K562 (cell line): ENCODE measurements around the gene BSN. TPM values are rescaled to one million over a fixed set of nuclear protein-coding genes. Genes with fewer than 3 reads are reported as not detected.

Experiments
- ATAC-seq: fragments of 200-7000 bp; cut with Tn5 transposase; 3 replicates; pipeline ENCODE4 v1.9.1; 2020; ENCODE audit warnings: moderate library complexity
- BruUV-seq: library from RNA; stranded (reverse); fragments of 400-500 nt; replicated peaks from 2 replicates; lab custom pipeline; 2021; lab: Mats Ljungman, UMichigan
- CTCF ChIA-PET: fragments of 300-600 bp; formaldehyde crosslinking; extraction: SDS; loops from one replicate; lab custom pipeline; 2021; ENCODE audit warnings: low intra/inter-chr PET ratio; lab: Yijun Ruan, JAX
- POLR2A ChIA-PET: fragments of 300-600, 350-650 bp; sonication (Branson Sonifier 250); formaldehyde crosslinking; extraction: SDS; loops from one replicate; lab custom pipeline; 2021; ENCODE audit warnings: antibody characterized with exemption, inconsistent platforms; lab: Yijun Ruan, JAX
- DNase-seq, 4 experiments: peaks; one replicate each; pipeline versions ENCODE4 v3.0.0 to v3.0.0-alpha.2; 2011 to 2018; ENCODE audit warnings: low spot score in 3 of 4, mixed read lengths in 3 of 4; ENCODE audit errors: extremely low read depth in 1 of 4
- FAIRE-seq: peaks from 2 replicates; lab custom pipeline; 2011; peaks lifted over from hg19 to GRCh38; lab: Jason Lieb, UNC
- H2AFZ ChIP-seq: 2 replicates; pipeline ENCODE4 v1.6.0; 2011; ENCODE audit warnings: low read depth, low read length, control low read depth, inconsistent platforms
- H3K27ac ChIP-seq: fragments of 200-600 bp; 3 replicates; pipeline ENCODE4 v1.8.0; 2011; ENCODE audit warnings: low read depth, mild to moderate bottlenecking, control low read depth, inconsistent platforms, low read length, moderate library complexity, mixed read lengths; ENCODE audit errors: extremely low read depth
- H3K27me3 ChIP-seq, 2 experiments: fragments of 300-600 bp in 1 of 2; 2 replicates in 1 of 2; 3 replicates in 1 of 2; pipeline versions ENCODE4 v1.6.0 to v1.8.0; 2011; ENCODE audit warnings: inconsistent platforms in 2 of 2, low read length in 2 of 2, mild to moderate bottlenecking in 1 of 2, mixed read lengths in 1 of 2, moderate library complexity in 1 of 2; ENCODE audit not compliant: control insufficient read depth in 2 of 2, insufficient read depth in 2 of 2
- H3K36me3 ChIP-seq: fragments of 300-600 bp; 3 replicates; pipeline ENCODE4 v1.8.0; 2011; ENCODE audit warnings: mild to moderate bottlenecking, low read length, inconsistent platforms; ENCODE audit not compliant: control insufficient read depth, insufficient read depth
- H3K4me1 ChIP-seq, 2 experiments: fragments of 200-600 bp in 1 of 2; replicated peaks in 1 of 2; 2 replicates in 1 of 2; 3 replicates in 1 of 2; pipeline versions ENCODE4 v1.5.1 to v1.8.0; 2011; ENCODE audit warnings: inconsistent platforms in 2 of 2, low read length in 2 of 2, mild to moderate bottlenecking in 1 of 2, mixed read lengths in 1 of 2, moderate library complexity in 1 of 2; ENCODE audit not compliant: control insufficient read depth in 2 of 2, insufficient read depth in 2 of 2
- H3K4me2 ChIP-seq: 2 replicates; pipeline ENCODE4 v1.6.1; 2011; ENCODE audit warnings: low read length, control low read depth, inconsistent platforms, mixed read lengths; ENCODE audit not compliant: insufficient read depth
- H3K4me3 ChIP-seq: fragments of 200-600 bp; sonication (generic), shearing (Covaris generic); 2 replicates; pipeline ENCODE4 v1.5.1; 2016; ENCODE audit warnings: control low read depth, inconsistent platforms
- H3K79me2 ChIP-seq: fragments of 200-600 bp; 3 replicates; pipeline ENCODE4 v1.8.0; 2011; ENCODE audit warnings: low read length, inconsistent platforms; ENCODE audit not compliant: control insufficient read depth, insufficient read depth
- H3K9ac ChIP-seq, 2 experiments: 2 replicates each; pipeline versions ENCODE4 v1.6.0 to v1.6.1; 2011; ENCODE audit warnings: low read depth in 2 of 2, low read length in 2 of 2, control low read depth in 1 of 2, inconsistent platforms in 1 of 2, mild to moderate bottlenecking in 1 of 2, mixed read lengths in 1 of 2; ENCODE audit not compliant: insufficient read depth in 1 of 2
- H3K9me1 ChIP-seq: one replicate; pipeline ENCODE4 v1.6.0; 2011; ENCODE audit warnings: inconsistent platforms, mild to moderate bottlenecking, low read length, moderate library complexity; ENCODE audit not compliant: control insufficient read depth, insufficient read depth
- H3K9me3 ChIP-seq: replicated peaks from 2 replicates; pipeline ENCODE4 v1.5.1; 2011; ENCODE audit warnings: low read depth, low read length, inconsistent platforms; ENCODE audit not compliant: control insufficient read depth, insufficient read depth
- H4K20me1 ChIP-seq: replicated peaks from 2 replicates; pipeline ENCODE4 v1.6.1; 2011; ENCODE audit warnings: low read length, inconsistent platforms, mixed read lengths; ENCODE audit not compliant: control insufficient read depth, insufficient read depth
- CBX8 ChIP-seq: fragments of 200-600 bp; sonication (generic); IDR thresholded peaks from 2 replicates; pipeline ENCODE4 v1.6.1; 2012; ENCODE audit warnings: borderline replicate concordance, mixed run types, low read depth, mild to moderate bottlenecking, moderate library complexity, mixed read lengths, low read length, control low read depth, inconsistent platforms; ENCODE audit not compliant: poor library complexity, severe bottlenecking; ENCODE audit errors: extremely low read depth
- ETV6 ChIP-seq, 3 experiments: fragments of 150-350 bp in 1 of 3; sonication (generic) in 1 of 3; formaldehyde crosslinking in 1 of 3; IDR thresholded peaks; 2 replicates each; pipeline versions ENCODE4 v1.6.1 to v1.8.0; 2014 to 2022; ENCODE audit warnings: borderline replicate concordance in 2 of 3, low read depth in 2 of 3, antibody characterized with exemption in 1 of 3, low read length in 1 of 3, mild to moderate bottlenecking in 1 of 3, missing genetic modification reagents in 1 of 3
- EWSR1 ChIP-seq: fragments of 450-650 bp; IDR thresholded peaks from 2 replicates; pipeline ENCODE4 v1.6.1; 2018; ENCODE audit warnings: borderline replicate concordance, mild to moderate bottlenecking, low read depth, moderate library complexity; ENCODE audit not compliant: partially characterized antibody
- MIER1 ChIP-seq: fragments of 450-650 bp; IDR thresholded peaks from 2 replicates; pipeline ENCODE4 v1.6.1; 2016; ENCODE audit warnings: antibody characterized with exemption, mild to moderate bottlenecking, low read depth
- PCBP1 ChIP-seq: fragments of 200-400 bp; formaldehyde crosslinking; IDR thresholded peaks from 2 replicates; pipeline ENCODE4 v1.6.1; 2018; ENCODE audit warnings: mild to moderate bottlenecking, low read depth, low read length; ENCODE audit not compliant: poor library complexity, severe bottlenecking
- PTTG1 ChIP-seq: fragments of 450-650 bp; IDR thresholded peaks from 2 replicates; pipeline ENCODE4 v1.6.1; 2016; ENCODE audit warnings: low read depth, mild to moderate bottlenecking, missing genetic modification characterization, missing compliant biosample characterization
- SMARCB1 ChIP-seq: IDR thresholded peaks from 2 replicates; pipeline ENCODE4 v1.6.1; 2011; ENCODE audit warnings: improper control_type of control experiment, low read depth; ENCODE audit not compliant: insufficient read length
- TCF7L2 ChIP-seq: fragments of 150-350 bp; IDR thresholded peaks from 2 replicates; pipeline ENCODE4 v1.6.1; 2016; ENCODE audit warnings: low read depth, mild to moderate bottlenecking, low read length, moderate library complexity
- ZKSCAN1 ChIP-seq: fragments of 150-350 bp; IDR thresholded peaks from 2 replicates; pipeline ENCODE4 v1.6.1; 2016; ENCODE audit warnings: low read depth, low read length
- ZNF263 ChIP-seq: sonication (generic); formaldehyde crosslinking; IDR thresholded peaks from 2 replicates; pipeline ENCODE4 v1.8.0; 2022; ENCODE audit warnings: mild to moderate bottlenecking, missing genetic modification reagents, borderline replicate concordance
- ZNF354B ChIP-seq: fragments of 250-450 bp; sonication (Bioruptor Pico); IDR thresholded peaks from 2 replicates; pipeline ENCODE4 v1.4.0; 2020
- WGBS: fragments of 100-300 bp; shearing (Covaris generic); methylation state at CpG from one replicate; pipeline ENCODE4 v1.1.6; 2016; ENCODE audit warnings: low coverage, mixed read lengths; ENCODE audit not compliant: insufficient coverage; ENCODE audit errors: missing lambda C conversion rate; 5-methylcytosine and 5-hydroxymethylcytosine counted together
- in situ Hi-C: fragments of 300-500 bp; cut with MboI; formaldehyde crosslinking; loops from 4 replicates; pipeline ENCODE4 v1.15.0; 2018; ENCODE audit warnings: inconsistent platforms, mixed read lengths
- intact Hi-C: fragments of 100-400 bp; cut with micrococcal nuclease; formaldehyde crosslinking; loops from 2 replicates; pipeline ENCODE4 v1.14.2; 2022
- polyA plus RNA-seq, 8 experiments: library from polyadenylated mRNA; depleted of rRNA in 4 of 8; stranded (reverse) in 5 of 8; unstranded in 3 of 8; fragments of >200 nt; fragmentation: Nextera tagmentation in 2 of 8; fragmentation: Illumina TruSeq in 1 of 8; extraction: Ambion mirVana in 2 of 8; extraction: Trizol in 1 of 8; gene quantifications; 2 replicates each; pipeline versions ENCODE4 v1.2.1 to v1.2.3, GENCODE V29; 2011 to 2014; ENCODE audit warnings: inconsistent platforms in 1 of 8, missing spikeins in 1 of 8
- total RNA-seq, 7 experiments: library from RNA; depleted of rRNA in 6 of 7; stranded (reverse); fragments of >200 nt in 6 of 7; fragmentation: Illumina TruSeq in 2 of 7; extraction: Trizol in 2 of 7; gene quantifications; 2 replicates each; pipeline versions ENCODE4 v1.2.1 to v1.2.3, GENCODE V29; 2011 to 2021; ENCODE audit warnings: low replicate concordance in 1 of 7
- TF ChIP-seq, protein P1 (sequence below): fragments of 250-450 bp; sonication (Bioruptor Pico); IDR thresholded peaks from 2 replicates; pipeline ENCODE4 v1.5.0; 2021; ENCODE audit warnings: mild to moderate bottlenecking, moderate library complexity

The BSN gene
- total and polyA plus RNA-seq, 9 of the 15 experiments (the other 6 are each of a cell fraction or from before 2014, with no cell fraction given) = 0.03 to 1.5 (median 0.29) TPM

DNA sequence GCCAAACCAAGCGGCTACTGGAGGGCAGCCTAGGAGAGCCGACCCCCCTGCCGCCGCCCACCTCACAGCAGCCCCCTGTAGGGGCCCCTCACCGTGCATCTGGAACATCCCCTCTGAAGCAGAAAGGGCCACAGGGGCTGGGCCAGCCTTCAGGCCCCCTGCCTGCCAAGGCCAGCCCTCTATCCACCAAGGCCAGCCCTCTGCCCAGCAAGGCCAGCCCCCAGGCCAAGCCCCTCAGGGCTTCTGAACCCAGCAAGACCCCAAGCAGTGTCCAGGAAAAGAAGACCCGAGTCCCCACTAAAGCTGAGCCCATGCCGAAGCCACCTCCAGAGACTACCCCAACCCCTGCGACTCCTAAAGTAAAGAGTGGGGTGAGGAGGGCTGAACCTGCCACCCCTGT lies 96.4 kb downstream of the BSN start (continued):
- no peak for TF ChIP-seq CBX8
- TF ChIP-seq SMARCB1 = no peak
- TF ChIP-seq ZKSCAN1 = no peak
- no peak for TF ChIP-seq ETV6 (IDR thresholded peaks at IDR 0.05; ENCODE audit: borderline replicate concordance in 1 of 2, low read depth in 2 of 2, low read length in 1 of 2)
- TF ChIP-seq ETV6 (CRISPR knock-in tag; IDR thresholded peaks at IDR 0.05; ENCODE audit: borderline replicate concordance) = no peak
- TF ChIP-seq PTTG1 (tag) = no peak
- no peak for TF ChIP-seq MIER1
- TF ChIP-seq TCF7L2 = no peak
- no peak for TF ChIP-seq PCBP1
- TF ChIP-seq EWSR1 = no peak
- no peak for TF ChIP-seq ZNF354B (CRISPR knock-in tag)

GRCh38 chr3:49652218-49652902 lies 98.1 kb downstream of the BSN start:
- in situ Hi-C loops = no loop called here
- ATAC-seq (no peak), DNase-seq (no peak), FAIRE-seq (no peak)
- CTCF ChIA-PET = no interaction called here
- H3K4me1 ChIP-seq = peaks cover 3 to 37% of the 10 kb centered on the region in 2 experiments; a peak in 3 of 5 replicates
- WGBS = 52% methylated on average over 18 of the region's 36 CpGs
- H3K36me3 ChIP-seq = no peaks in the 10 kb centered on the region
- TF ChIP-seq ZNF263 (CRISPR knock-in tag) = peak; percentile 48; the same call in 1 of the 2 replicates
- TF ChIP-seq, protein P1, sequence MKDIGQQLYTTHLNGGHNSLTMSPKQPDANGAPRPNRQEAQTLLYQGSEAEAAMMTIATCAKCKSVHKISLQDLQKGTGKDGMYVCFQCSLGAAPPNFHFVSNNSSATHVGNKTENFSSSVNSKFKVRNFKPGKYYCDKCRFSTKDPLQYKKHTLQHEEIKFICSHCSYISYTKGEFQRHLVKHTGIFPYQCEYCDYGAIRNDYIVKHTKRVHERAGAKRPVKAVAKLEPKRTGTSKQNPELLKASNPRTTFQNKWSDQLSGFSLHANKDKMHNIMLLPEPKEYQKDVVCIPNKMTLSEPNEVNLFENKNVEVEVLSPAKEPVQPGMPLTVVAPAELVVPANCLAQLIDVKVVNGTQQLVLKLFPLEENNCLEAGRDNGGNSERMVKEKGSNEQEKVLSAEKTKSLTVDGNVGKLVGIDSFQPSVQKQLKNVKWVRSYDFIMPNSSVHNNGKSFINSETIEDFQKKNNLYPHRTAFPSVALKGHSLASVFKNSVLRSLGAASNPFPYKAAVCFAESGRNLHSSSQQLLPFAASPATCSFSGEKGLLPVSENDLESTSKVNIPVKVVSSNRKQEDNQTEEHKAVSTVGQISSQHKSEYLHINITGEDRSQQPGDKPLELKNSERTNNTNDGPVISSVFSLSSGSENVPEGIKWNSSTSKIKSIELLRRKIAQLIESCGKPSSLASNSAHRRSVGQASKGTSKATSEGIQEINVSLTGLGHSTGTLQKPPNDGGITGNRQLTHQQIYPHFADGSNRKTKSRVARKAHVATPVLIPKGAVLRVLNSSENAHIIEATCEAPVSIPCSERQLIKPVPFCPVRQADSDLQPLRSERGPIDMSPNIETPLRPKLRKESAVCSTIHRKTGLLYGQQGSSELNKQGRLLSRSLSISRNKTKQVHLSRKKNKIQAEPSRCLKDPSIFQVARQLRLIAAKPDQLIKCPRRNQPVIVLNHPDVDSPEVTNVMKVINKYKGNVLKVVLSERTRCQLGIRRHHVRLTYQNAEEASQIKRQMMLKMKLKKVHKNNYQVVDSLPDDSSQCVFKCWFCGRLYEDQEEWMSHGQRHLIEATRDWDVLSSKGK (CRISPR knock-in tag) = no peak
- TF ChIP-seq, all 486 proteins: peak for 1
- BruUV-seq = no TSS peak
- Histone ChIP-seq H3K4me2 (no peak overlapping the region), H3K9me3 (no peaks in the 10 kb centered on the region), H3K27me3 (no peaks in the 10 kb centered on the region), H3K9ac (no peak overlapping the region; a peak in 1 of 4 replicates), H2AFZ (no peak overlapping the region), H3K4me3 (no peak overlapping the region), H3K79me2 (no peaks in the 10 kb centered on the region), H4K20me1 (no peaks in the 10 kb centered on the region), H3K9me1 (no peaks in the 10 kb centered on the region), H3K27ac (no peak overlapping the region)
- POLR2A ChIA-PET = interaction anchor here (0.8 kb wide), 1 partner anchor 8 kb away, joined by 3 read pairs; no protein-coding TSS in a partner anchor
- intact Hi-C loops = no loop called here
